ENCODE measurements around the gene TEF.

- peak; percentile 51 for TF ChIP-seq CREB1 (CRISPR knock-in tag; IDR thresholded peaks at IDR 0.05; ENCODE audit: low read depth)
- TF ChIP-seq, protein P1, sequence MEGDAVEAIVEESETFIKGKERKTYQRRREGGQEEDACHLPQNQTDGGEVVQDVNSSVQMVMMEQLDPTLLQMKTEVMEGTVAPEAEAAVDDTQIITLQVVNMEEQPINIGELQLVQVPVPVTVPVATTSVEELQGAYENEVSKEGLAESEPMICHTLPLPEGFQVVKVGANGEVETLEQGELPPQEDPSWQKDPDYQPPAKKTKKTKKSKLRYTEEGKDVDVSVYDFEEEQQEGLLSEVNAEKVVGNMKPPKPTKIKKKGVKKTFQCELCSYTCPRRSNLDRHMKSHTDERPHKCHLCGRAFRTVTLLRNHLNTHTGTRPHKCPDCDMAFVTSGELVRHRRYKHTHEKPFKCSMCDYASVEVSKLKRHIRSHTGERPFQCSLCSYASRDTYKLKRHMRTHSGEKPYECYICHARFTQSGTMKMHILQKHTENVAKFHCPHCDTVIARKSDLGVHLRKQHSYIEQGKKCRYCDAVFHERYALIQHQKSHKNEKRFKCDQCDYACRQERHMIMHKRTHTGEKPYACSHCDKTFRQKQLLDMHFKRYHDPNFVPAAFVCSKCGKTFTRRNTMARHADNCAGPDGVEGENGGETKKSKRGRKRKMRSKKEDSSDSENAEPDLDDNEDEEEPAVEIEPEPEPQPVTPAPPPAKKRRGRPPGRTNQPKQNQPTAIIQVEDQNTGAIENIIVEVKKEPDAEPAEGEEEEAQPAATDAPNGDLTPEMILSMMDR (conservative IDR thresholded peaks at IDR 0.05; ENCODE audit: low read depth in 2 of 2), result no peak
- no peak for TF ChIP-seq EZH2 (IDR thresholded peaks at IDR 0.05; ENCODE audit: low read depth, unreplicated experiment)
- TF ChIP-seq REST (IDR thresholded peaks at IDR 0.05; ENCODE audit: unreplicated experiment), result no peak
- TF ChIP-seq POLR2AphosphoS5 (IDR thresholded peaks at IDR 0.05; ENCODE audit: low read depth), result peak; percentile 67
- TF ChIP-seq JUNB (IDR thresholded peaks at IDR 0.05; ENCODE audit: unreplicated experiment), result no peak
- no peak for TF ChIP-seq STAT1 (IDR thresholded peaks at IDR 0.05; ENCODE audit: unreplicated experiment)
These were observed at the start of gene TEF for GRCh38 chr22:41381329-41382097.
